ENCODE results near the gene DLGAP1.

DLGAP1 gene

DNA sequence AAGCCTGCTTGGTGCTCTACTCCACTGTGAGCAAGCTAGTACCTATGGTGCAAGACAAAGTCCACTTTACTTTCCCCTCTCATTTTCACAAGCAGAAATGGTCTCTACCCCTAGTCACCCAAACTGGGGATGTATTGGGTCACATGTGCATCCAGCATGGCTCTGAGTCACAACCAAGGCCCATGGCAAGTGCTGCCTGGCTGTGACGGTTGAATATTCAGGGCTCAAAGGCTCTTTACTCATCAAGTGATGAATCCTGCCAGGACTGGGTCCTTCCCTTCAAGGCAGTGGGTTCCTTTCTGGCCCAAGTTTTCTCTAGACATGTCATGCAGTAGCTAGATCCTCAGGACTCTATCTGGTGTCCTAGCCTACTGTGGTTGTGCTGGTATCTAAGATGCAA is 311.5 kb downstream of the DLGAP1 start:
- no peak overlapping the region for H3K4me2 ChIP-seq (ENCODE audit: low read length)
- no peaks in the 10 kb centered on the region for H3K4me1 ChIP-seq (ENCODE audit: control insufficient read depth, insufficient read depth, low read length)
- H3K4me3 ChIP-seq (ENCODE audit: low read length): no peak overlapping the region
- H3K9ac ChIP-seq (ENCODE audit: low read depth, low read length): no peak overlapping the region
- no peaks in the 10 kb centered on the region for H3K27me3 ChIP-seq (ENCODE audit: control insufficient read depth, insufficient read depth, low read length)
- peaks cover 10% of the 10 kb centered on the region for H3K9me3 ChIP-seq (replicated peaks; ENCODE audit: low read length)
- no peaks in the 10 kb centered on the region for H3K36me3 ChIP-seq (ENCODE audit: insufficient read depth, low read length)

DNA sequence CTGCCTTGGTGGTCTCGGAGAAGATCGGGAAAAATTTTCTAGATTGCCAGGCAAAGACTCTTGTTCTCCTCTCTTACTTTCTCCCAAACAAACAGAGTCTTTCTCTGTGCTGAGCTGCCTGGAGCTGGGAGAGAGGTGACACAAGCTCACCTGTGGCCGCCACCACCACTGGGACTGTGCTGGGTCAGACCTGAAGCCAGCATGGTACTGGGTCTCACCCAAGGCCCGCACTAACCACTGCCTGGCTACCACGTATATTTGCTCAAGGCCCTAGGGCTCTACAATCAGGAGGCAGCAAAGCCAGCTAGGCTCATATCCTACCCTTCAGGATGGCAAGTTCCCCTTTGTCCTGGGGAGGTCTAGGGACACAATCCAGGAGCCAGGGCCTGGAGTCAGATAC is 312.2 kb downstream of the DLGAP1 start:
- Histone ChIP-seq H3K27me3 (ENCODE audit: control insufficient read depth, insufficient read depth, low read length) (no peaks in the 10 kb centered on the region), H3K9me3 (replicated peaks; ENCODE audit: low read length) (peaks cover 10% of the 10 kb centered on the region), H3K36me3 (ENCODE audit: insufficient read depth, low read length) (no peaks in the 10 kb centered on the region), H3K4me3 (ENCODE audit: low read length) (no peak overlapping the region), H3K4me1 (ENCODE audit: control insufficient read depth, insufficient read depth, low read length) (no peaks in the 10 kb centered on the region), H3K4me2 (ENCODE audit: low read length) (no peak overlapping the region), H3K9ac (ENCODE audit: low read depth, low read length) (no peak overlapping the region)

DNA sequence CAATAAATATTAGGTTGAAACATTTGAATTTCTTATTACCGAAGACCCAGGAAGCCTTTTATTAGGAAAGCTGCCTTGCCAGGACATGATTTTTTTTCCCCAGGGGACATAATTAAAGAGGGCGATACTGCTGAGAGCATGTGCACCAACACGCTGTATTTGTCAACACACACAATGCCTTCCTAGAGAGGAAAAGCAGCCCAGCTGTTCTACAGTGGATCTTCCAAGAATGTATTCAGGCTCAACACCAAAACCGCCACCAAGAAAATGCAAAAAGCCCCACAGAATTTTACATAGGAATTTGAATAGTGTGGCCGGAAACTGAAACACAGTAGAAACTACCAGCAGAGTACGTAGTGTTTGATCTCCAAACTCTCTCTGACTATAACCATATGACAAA is 320.4 kb downstream of the DLGAP1 start:
- H3K4me2 ChIP-seq (ENCODE audit: low read length): no peak overlapping the region
- H3K9me3 ChIP-seq (replicated peaks; ENCODE audit: low read length): no peaks in the 10 kb centered on the region
- H3K36me3 ChIP-seq (ENCODE audit: insufficient read depth, low read length): no peaks in the 10 kb centered on the region
- H3K27me3 ChIP-seq (ENCODE audit: control insufficient read depth, insufficient read depth, low read length): no peaks in the 10 kb centered on the region
- no peaks in the 10 kb centered on the region for H3K4me1 ChIP-seq (ENCODE audit: control insufficient read depth, insufficient read depth, low read length)
- no peak overlapping the region for H3K4me3 ChIP-seq (ENCODE audit: low read length)
- H3K9ac ChIP-seq (ENCODE audit: low read depth, low read length): no peak overlapping the region

DNA sequence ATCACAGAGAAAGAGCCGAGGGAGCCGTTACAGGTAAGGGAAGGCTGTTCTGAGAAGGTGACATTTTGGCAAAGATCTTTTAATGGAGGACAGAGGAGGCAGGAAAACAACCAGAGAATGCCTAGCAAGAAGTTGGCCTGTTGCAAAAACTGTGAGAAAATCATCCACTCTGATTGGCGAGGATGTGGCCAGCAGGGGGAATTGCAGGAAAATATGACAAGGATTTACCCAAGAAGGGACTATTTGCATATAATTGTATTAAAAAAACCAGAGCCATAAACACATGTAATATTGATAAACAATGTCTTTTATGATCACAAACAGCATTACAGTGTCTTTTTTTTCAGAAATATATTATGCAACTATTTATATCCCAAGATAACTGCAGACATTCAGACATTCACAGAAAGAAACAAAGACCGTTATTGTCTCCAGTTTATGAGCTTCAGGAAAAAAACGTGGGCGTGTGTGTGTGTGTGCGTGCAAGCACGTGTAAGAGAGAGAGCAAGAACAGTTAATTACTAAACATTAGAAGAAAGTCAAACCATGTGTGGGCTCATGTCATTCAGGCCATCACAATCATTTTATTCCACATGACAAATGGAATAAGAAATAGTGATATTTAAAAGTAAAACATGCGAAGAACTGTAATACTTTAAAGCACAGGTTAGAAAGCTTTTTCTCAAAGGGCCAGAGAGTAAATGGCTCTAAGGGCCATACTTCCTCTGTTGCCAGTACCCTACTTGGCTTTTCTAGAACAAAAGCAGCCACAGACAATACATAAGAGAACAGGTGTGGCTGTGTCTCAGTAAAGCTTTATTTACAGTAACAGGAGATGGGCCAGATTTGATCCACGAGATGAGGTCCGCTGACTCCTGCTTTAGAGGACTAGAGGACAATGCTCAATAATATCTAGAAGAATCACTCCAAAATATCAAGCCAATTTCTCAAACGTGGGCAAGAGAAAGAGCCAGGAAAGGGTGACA is 324.1 kb downstream of the DLGAP1 start:
- no peaks in the 10 kb centered on the region for H3K36me3 ChIP-seq (ENCODE audit: insufficient read depth, low read length)
- H3K9ac ChIP-seq (ENCODE audit: low read depth, low read length): no peak overlapping the region
- no peaks in the 10 kb centered on the region for H3K9me3 ChIP-seq (replicated peaks; ENCODE audit: low read length)
- H3K27me3 ChIP-seq (ENCODE audit: control insufficient read depth, insufficient read depth, low read length): no peaks in the 10 kb centered on the region
- H3K4me3 ChIP-seq (ENCODE audit: low read length): no peak overlapping the region
- H3K4me2 ChIP-seq (ENCODE audit: low read length): no peak overlapping the region
- H3K4me1 ChIP-seq (ENCODE audit: control insufficient read depth, insufficient read depth, low read length): no peaks in the 10 kb centered on the region

DNA sequence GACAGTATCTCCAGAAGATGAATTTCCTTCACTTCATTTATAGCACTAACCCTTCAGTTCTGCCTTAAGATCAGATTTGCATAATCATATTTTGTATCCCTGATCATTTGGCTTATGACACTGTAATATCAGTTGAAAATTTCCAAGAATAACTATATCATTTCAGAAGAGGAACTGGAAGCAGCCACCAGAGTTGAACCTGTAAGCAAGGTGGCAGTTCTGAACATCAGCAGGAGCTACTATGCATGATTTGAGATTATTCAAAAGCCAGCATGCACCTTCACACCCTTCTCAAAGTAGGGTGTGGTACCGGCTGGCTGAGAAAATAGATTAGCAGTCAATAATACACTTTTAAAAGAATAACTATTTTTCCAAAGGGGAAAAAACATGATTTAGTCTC is 328.2 kb downstream of the DLGAP1 start:
- H3K9ac ChIP-seq (ENCODE audit: low read depth, low read length): no peak overlapping the region
- no peaks in the 10 kb centered on the region for H3K27me3 ChIP-seq (ENCODE audit: control insufficient read depth, insufficient read depth, low read length)
- peaks cover 9% of the 10 kb centered on the region for H3K9me3 ChIP-seq (replicated peaks; ENCODE audit: low read length)
- no peak overlapping the region for H3K4me2 ChIP-seq (ENCODE audit: low read length)
- H3K4me1 ChIP-seq (ENCODE audit: control insufficient read depth, insufficient read depth, low read length): no peaks in the 10 kb centered on the region
- H3K4me3 ChIP-seq (ENCODE audit: low read length): no peak overlapping the region
- H3K36me3 ChIP-seq (ENCODE audit: insufficient read depth, low read length): no peaks in the 10 kb centered on the region

DNA sequence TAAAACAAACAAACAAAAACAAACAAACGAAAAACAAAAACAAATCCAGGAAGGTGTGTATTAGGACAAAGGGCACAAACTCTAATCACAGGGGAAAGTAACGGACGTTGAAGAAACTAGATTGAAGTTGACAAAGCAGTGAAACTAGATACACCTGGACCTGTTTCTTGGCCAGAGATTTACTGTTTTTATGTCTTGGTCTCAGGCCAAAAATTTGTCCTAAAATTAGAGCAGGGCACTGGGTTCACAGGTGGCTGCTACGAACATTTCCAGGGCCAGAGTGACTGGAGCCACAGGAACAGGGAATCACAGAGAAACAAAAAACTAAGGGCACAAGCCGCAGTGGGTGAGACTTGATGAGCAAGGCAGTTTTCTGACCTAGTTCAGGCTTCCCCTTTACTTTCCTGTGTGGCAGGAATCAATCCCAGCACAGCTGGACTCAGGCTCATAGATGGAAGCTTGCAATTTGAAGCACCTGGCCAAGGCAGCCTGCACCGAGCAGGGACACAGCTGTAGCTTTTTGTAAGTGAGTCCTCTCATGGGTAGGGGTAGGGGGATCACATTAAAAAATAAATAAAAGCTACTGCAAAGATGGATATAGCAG is 329.4 kb downstream of the DLGAP1 start:
- Histone ChIP-seq H3K9ac (ENCODE audit: low read depth, low read length) (no peak overlapping the region), H3K9me3 (replicated peaks; ENCODE audit: low read length) (peaks cover 9% of the 10 kb centered on the region), H3K4me2 (ENCODE audit: low read length) (no peak overlapping the region), H3K27me3 (ENCODE audit: control insufficient read depth, insufficient read depth, low read length) (no peaks in the 10 kb centered on the region), H3K36me3 (ENCODE audit: insufficient read depth, low read length) (no peaks in the 10 kb centered on the region), H3K4me3 (ENCODE audit: low read length) (no peak overlapping the region), H3K4me1 (ENCODE audit: control insufficient read depth, insufficient read depth, low read length) (no peaks in the 10 kb centered on the region)

DNA sequence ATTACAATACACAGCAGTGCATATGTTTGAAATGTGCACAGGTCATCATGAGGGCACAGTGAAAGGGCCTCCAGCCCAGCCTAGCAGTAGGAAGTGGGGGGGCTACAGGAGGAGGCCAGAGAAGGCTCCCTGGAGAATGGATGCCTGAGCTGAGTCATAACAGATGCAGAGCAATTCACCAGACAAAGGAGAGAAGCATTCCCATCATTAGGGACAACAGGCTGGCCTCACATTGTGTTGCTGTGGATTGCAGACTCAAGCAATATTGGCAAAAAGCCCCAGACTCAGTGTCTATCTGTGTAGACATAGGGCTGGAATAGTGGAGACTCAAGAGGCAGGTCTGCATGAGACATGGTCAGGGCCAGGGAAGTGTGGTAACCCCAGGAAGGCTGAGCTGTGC is 329.9 kb downstream of the DLGAP1 start:
- Histone ChIP-seq H3K27me3 (ENCODE audit: control insufficient read depth, insufficient read depth, low read length) (no peaks in the 10 kb centered on the region), H3K9ac (ENCODE audit: low read depth, low read length) (no peak overlapping the region), H3K4me3 (ENCODE audit: low read length) (no peak overlapping the region), H3K36me3 (ENCODE audit: insufficient read depth, low read length) (no peaks in the 10 kb centered on the region), H3K9me3 (replicated peaks; ENCODE audit: low read length) (peaks cover 9% of the 10 kb centered on the region), H3K4me2 (ENCODE audit: low read length) (no peak overlapping the region), H3K4me1 (ENCODE audit: control insufficient read depth, insufficient read depth, low read length) (no peaks in the 10 kb centered on the region)

DNA sequence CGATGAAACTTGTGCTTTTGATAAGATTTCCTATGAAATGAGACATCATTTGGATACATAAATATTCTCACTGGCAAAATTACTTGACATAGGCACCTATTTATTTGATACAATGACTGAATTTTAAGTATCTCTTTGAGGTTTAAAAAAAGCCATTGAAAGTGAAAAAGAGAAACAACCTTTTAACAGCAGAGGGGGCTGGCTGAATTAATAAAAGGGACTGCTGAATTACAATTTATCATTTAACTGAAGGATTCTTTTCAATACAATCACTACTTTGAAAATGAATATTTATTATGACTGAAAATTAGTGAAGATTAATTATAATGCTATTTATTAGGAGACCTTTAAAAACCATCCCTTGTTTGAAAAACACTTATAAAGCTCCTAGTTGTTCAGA is 335.3 kb downstream of the DLGAP1 start:
- H3K4me2 ChIP-seq (ENCODE audit: low read length): no peak overlapping the region
- H3K9me3 ChIP-seq (replicated peaks; ENCODE audit: low read length): peaks cover 5% of the 10 kb centered on the region
- H3K4me3 ChIP-seq (ENCODE audit: low read length): no peak overlapping the region
- no peaks in the 10 kb centered on the region for H3K27me3 ChIP-seq (ENCODE audit: control insufficient read depth, insufficient read depth, low read length)
- H3K9ac ChIP-seq (ENCODE audit: low read depth, low read length): no peak overlapping the region
- no peaks in the 10 kb centered on the region for H3K4me1 ChIP-seq (ENCODE audit: control insufficient read depth, insufficient read depth, low read length)
- H3K36me3 ChIP-seq (ENCODE audit: insufficient read depth, low read length): no peaks in the 10 kb centered on the region

DNA sequence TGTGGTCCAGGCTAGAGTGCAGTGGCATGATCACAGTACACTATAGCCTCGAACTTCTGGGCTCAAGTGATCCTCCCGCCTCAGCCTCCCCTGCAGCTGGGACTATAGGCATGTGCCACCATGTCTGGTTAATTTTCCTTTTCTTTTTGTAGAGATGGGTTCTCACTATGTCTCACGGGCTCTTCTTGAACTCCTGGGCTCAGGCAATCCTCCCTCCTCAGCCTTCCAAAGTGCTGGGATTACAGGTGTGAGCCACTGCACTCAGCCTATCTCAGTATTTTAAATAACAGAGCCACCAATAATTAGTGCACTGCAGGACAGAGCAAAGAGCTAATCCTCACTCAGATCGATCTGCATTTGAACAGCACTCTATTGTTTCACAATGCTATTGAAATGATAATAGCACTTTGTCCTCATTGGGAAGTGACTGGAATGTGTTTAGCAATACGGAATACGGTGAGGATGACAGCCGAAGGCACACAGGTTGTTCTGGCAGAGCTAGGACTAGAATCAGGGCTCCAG is 335.9 kb downstream of the DLGAP1 start:
- Histone ChIP-seq H3K4me2 (ENCODE audit: low read length) (no peak overlapping the region), H3K36me3 (ENCODE audit: insufficient read depth, low read length) (no peaks in the 10 kb centered on the region), H3K9ac (ENCODE audit: low read depth, low read length) (no peak overlapping the region), H3K27me3 (ENCODE audit: control insufficient read depth, insufficient read depth, low read length) (no peaks in the 10 kb centered on the region), H3K4me3 (ENCODE audit: low read length) (no peak overlapping the region), H3K4me1 (ENCODE audit: control insufficient read depth, insufficient read depth, low read length) (no peaks in the 10 kb centered on the region), H3K9me3 (replicated peaks; ENCODE audit: low read length) (peaks cover 5% of the 10 kb centered on the region)

DNA sequence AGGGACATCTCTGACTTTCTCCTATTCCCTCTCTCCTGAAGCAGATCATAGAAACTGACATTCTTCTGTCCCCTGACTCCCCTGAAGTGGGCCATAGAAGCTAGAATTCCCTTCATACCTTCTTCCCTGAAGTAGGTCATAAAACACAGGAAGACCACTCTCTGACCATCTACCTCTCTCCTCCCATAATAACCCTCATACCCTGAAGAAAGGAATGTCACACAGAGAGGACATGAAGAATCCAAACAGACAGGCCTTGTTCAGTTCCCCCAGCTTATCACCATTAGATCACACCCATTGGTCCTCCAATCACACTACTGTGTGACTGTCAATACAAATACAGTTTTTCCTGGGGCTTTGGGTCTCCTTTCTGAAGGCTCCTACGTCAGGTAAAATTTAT is 347.1 kb downstream of the DLGAP1 start:
- no peak overlapping the region for H3K9ac ChIP-seq (ENCODE audit: low read depth, low read length)

DNA sequence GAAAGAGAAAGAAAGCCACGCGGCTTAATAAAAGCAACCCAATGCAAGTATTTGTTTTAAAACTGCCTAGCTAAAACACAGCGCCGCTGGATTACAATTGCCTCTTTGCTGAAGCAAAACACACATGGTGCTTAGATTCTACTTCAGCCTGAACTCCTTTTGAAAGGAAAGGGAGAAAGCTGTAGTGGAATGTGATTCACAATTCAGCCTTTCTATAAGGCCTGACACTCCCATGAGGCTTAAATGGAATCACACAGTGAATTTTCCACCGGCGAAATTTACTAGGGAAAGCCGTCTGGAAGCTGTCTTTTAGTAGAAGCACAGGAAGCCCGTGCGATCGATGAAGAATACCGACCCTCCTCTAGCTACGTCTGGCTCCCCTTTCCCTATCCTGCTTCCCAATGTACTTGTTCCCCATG is 348.0 kb downstream of the DLGAP1 start:
- no peak overlapping the region for H3K4me2 ChIP-seq (ENCODE audit: low read length)
- H3K9me3 ChIP-seq (replicated peaks; ENCODE audit: low read length): no peaks in the 10 kb centered on the region
- H3K4me1 ChIP-seq (ENCODE audit: control insufficient read depth, insufficient read depth, low read length): no peaks in the 10 kb centered on the region
- H3K27me3 ChIP-seq (ENCODE audit: control insufficient read depth, insufficient read depth, low read length): no peaks in the 10 kb centered on the region
- no peaks in the 10 kb centered on the region for H3K36me3 ChIP-seq (ENCODE audit: insufficient read depth, low read length)
- no peak overlapping the region for H3K4me3 ChIP-seq (ENCODE audit: low read length)
- no peak overlapping the region for H3K9ac ChIP-seq (ENCODE audit: low read depth, low read length)

More for the DNA sequence above, 347.1 kb downstream of the DLGAP1 start:
- no peaks in the 10 kb centered on the region for H3K27me3 ChIP-seq (ENCODE audit: control insufficient read depth, insufficient read depth, low read length)
- no peak overlapping the region for H3K4me3 ChIP-seq (ENCODE audit: low read length)
- H3K36me3 ChIP-seq (ENCODE audit: insufficient read depth, low read length): no peaks in the 10 kb centered on the region
- no peak overlapping the region for H3K4me2 ChIP-seq (ENCODE audit: low read length)
- no peaks in the 10 kb centered on the region for H3K4me1 ChIP-seq (ENCODE audit: control insufficient read depth, insufficient read depth, low read length)
- no peaks in the 10 kb centered on the region for H3K9me3 ChIP-seq (replicated peaks; ENCODE audit: low read length)
